Activated T-helper 1 cell treated with Interleukin-2 at 50 U/mL for 16 hours (primary cell): ENCODE results near the gene HNRNPK.
"Not testable (repeated sequence)": the region's sequence is repeated elsewhere in the genome, so short reads cannot be mapped to it uniquely, and the experiment has no call there.

Experiments
- DNase-seq: peaks from one replicate; pipeline ENCODE4 v3.0.0-alpha.2; 2020; ENCODE audit warnings: low read depth

Gene HNRNPK

GRCh38 chr9:83976372-83976771 lies 3.6 kb downstream of the HNRNPK start:
- DNase-seq = no peak

- DNase-seq = no peak
These were observed 4.7 kb downstream of the HNRNPK start for GRCh38 chr9:83975300-83975699.

- DNase-seq = no peak
These were observed 7.7 kb downstream of the HNRNPK start for GRCh38 chr9:83972286-83972685.

GRCh38 chr9:83971485-83971884 lies 8.5 kb downstream of the HNRNPK start:
- DNase-seq = no peak

GRCh38 chr9:83969602-83970001 lies 10.4 kb downstream of the HNRNPK start:
- no peak for DNase-seq

- DNase-seq = no peak
These were observed 12.9 kb downstream of the HNRNPK start for GRCh38 chr9:83967073-83967472.

GRCh38 chr9:83966209-83966582 lies 13.8 kb downstream of the HNRNPK start:
- DNase-seq = no peak

GRCh38 chr9:83965350-83966208 lies 14.4 kb downstream of the HNRNPK start:
- no peak for DNase-seq

GRCh38 chr9:83964973-83965349 lies 15.1 kb downstream of the HNRNPK start:
- no peak for DNase-seq

- no peak for DNase-seq
These were observed 17.9 kb downstream of the HNRNPK start for GRCh38 chr9:83962165-83962564.

GRCh38 chr9:83960991-83961390 lies 19.0 kb downstream of the HNRNPK start:
- no peak for DNase-seq

- DNase-seq = no peak
These were observed 21.0 kb downstream of the HNRNPK start for GRCh38 chr9:83959061-83959460.

GRCh38 chr9:83957248-83957513 lies 22.8 kb downstream of the HNRNPK start:
- no peak for DNase-seq

- DNase-seq = peak; percentile 37
These were observed 23.4 kb downstream of the HNRNPK start for GRCh38 chr9:83956436-83957247.

- peak; percentile 4 for DNase-seq
These were observed 24.0 kb downstream of the HNRNPK start for GRCh38 chr9:83956086-83956435.

GRCh38 chr9:83948096-83948495 lies 31.9 kb downstream of the HNRNPK start:
- not testable (repeated sequence) for DNase-seq

GRCh38 chr9:83940590-83941303 lies 39.3 kb downstream of the HNRNPK start:
- no peak for DNase-seq

- DNase-seq = peak; percentile 3
These were observed 42.1 kb downstream of the HNRNPK start for GRCh38 chr9:83937861-83938455.

- no peak for DNase-seq
These were observed 43.5 kb downstream of the HNRNPK start for GRCh38 chr9:83936523-83936922.

GRCh38 chr9:83935276-83935935 lies 44.6 kb downstream of the HNRNPK start:
- no peak for DNase-seq

- DNase-seq = no peak
These were observed 45.3 kb downstream of the HNRNPK start for GRCh38 chr9:83934569-83935275.
